GM11168 (cell line): ENCODE results near the gene GOLT1A.

Experiments used
- in situ Hi-C: fragments of 300-500 bp; cut with MboI; formaldehyde crosslinking; loops from one replicate; pipeline ENCODE4 v1.12.0; 2022; ENCODE audit warnings: low sequenced_read_pairs; ENCODE audit not compliant: unreplicated experiment

GOLT1A gene

DNA sequence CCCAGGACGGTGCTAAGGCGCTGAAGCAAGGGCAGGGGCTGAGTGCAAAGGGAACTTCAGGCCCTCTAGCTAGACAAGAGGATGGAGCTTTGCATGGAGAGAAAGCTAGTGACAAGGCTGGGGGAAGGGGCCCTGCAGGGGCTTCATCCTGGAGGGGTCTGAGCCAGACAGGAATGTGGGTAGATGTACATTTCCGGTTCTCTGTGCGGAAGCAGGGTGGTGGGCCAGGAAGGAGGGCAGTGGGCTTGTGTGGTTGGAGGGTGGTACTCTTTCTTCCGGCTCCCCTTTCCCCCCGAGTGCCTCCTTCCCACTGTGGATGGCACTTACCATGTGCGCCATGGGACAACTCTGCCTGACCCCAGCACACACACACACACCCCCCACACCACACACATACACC is 19.0 kb downstream of the GOLT1A start:
- in situ Hi-C loops = no loop called here

DNA sequence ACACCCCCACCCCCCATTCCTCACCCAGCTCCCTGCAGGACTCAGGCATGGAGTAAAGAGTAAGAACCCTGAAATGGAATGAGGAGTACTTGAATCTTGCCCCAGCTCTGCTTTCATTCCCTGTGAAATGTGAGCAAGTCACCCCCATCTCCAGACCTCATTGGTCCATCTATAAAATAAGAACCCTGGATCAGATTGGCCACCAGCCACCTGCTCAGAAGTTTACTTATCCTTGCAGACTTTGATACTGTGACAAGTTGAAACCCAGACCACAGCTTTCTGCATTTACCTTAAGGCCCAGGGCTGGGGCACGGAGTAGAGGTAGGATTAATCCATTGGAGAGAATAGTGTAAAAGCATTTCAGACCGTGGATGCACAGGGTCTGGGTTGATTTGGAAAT is 19.7 kb downstream of the GOLT1A start:
- in situ Hi-C loops = no loop called here

DNA sequence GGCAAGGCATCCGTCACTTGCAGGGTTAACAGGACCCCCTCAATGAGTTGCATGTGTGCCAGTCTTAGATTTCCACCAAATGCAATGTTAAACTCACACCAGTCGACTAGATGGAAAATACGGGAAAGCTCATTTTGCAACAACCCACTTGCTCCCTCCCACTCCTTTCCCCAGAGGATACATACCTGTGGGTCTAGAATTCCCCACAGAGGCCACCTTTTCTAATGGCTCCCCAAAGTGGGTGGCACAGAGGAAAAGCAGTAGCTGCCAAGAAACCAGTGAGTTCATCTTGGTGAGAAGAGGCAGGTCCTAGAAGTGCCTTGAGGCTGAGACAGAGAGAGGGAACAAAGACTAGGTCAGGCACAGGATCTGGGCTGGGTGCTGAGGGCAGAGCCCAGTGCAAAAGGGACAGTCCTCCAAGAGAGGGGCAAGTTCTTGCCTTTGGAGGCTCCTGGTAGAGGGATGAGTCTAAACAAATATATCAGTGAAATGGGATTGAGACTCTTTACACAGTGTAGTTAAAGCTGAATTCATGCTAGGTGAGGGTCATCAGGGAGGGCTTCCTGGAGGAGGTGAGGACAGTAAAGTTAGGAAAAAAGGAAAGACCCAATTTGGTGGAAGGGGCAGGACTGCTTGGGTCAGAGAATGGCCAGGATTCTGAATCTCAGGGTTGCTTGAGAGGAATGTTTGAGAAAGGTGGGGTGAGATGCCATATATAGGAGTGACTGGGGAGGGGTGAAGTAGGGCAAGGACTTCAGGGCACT is 21.0 kb downstream of the GOLT1A start:
- in situ Hi-C loops = no loop called here

- in situ Hi-C loops = no loop called here
These were observed 21.7 kb downstream of the GOLT1A start for GRCh38 chr1:204192046-204192445.

- in situ Hi-C loops = no loop called here
These were observed 22.3 kb downstream of the GOLT1A start for GRCh38 chr1:204191456-204191855.

DNA sequence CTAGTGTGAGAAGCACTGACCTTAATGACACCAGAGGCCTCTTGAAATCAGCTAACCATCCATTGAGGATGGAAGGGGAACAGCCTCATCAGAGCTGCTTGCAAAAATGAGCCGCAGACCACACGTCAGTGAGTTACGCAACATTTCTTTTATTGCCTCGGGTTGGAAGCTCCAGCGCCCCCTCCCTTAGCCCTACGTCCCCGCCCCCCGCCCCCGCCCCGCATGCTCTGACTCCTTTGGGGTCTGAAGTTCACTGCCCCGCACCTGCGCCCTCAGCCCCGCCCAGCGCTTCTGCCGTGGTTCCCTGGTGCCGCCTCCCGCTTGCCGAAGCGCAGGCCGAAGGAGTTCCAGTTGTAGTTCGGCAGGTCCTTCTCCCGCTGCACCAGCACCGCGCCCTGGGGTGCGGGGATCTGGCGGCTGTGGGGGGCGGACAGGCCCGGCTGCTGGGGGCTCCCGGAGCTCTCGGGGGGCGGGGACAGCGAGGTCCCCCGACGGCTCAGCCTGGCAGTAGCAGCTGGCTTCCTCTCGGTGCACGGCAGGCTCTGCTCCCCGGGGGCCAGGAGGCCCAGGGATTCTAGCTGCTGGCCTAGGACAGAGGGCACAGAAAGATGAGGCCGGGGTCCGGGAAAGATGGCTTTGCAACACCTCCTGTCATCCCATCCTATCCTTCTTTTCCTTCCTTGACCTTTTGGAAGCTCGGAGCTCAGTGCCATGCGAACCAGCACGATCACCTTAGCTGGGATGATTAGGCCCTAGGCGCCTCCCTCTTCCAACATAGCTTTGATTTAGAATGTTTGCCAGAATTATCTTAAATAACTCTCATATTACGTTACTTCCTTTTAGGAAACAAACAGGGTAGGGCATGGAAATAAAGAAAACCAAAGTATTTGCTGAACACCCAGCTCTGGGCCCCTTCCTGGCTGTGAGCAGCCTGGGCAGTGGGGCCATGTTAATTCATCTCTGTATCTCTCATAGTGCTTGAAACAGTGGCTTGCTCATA is 23.3 kb downstream of the GOLT1A start:
- in situ Hi-C loops = no loop called here

GRCh38 chr1:204188959-204189639 is 24.7 kb downstream of the GOLT1A start:
- in situ Hi-C loops = no loop called here

- in situ Hi-C loops = no loop called here
These were observed 27.2 kb downstream of the GOLT1A start for GRCh38 chr1:204186597-204186996.

GRCh38 chr1:204181116-204181515 is 32.7 kb downstream of the GOLT1A start:
- in situ Hi-C loops = no loop called here

DNA sequence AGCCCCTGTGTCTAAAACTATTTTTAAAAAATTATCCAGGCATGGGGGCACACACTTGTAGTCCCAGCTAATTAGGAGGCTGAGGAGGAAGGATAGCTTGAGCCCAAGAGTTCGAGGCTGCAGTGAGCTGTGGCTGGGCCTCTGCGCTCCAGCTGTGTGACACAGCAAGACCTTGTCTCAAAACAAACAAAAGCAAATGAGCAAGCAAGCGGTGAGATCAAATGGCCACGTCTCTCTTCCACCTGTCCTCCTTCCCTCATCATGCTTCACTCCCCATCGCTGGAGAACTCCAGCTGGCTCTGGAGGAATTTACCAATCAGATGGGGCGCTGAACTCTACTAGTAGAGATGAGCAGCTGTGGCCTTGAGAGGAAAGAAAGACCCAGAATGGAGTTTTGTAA is 33.7 kb downstream of the GOLT1A start:
- in situ Hi-C loops = no loop called here

DNA sequence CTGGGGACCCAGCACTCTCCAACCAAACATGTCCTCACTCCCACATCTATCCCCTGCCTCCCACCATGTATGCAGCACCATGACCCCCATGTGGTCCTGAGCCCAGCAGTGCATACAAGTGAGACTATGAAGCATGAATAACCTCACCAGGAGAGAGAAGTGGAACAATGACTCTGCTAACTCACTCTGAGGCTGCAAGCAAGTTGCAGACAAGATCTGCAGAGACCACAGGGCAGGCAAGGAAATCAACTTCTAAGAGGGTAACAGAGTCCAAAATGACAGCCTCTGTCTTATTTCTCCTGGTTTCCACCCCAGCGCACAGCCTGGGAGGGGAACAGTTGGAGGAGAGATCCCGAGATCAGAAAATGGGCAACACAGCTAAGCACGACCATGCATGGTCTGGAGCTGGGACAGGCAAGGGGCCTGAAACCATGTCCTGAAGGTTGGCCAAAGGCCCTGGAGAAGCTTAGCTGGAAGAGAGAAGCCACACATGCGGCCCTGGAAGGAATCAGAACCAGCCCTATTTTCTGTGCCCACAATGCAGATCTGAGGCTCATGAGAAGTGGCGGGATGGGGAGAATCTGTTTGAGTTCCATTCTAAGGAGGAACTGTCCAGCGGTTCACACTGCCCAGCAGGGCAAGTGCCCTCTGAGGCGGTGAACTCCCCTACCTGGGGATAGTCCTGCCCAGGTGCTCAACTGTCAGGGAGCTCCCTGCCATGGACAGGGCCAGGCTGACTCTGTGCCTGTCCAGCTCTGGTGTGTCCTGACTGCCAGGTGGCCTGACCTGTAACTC is 35.1 kb downstream of the GOLT1A start:
- in situ Hi-C loops = loop anchor here (10.0 kb wide), 1 partner anchor 186 kb away; no protein-coding TSS in a partner anchor

DNA sequence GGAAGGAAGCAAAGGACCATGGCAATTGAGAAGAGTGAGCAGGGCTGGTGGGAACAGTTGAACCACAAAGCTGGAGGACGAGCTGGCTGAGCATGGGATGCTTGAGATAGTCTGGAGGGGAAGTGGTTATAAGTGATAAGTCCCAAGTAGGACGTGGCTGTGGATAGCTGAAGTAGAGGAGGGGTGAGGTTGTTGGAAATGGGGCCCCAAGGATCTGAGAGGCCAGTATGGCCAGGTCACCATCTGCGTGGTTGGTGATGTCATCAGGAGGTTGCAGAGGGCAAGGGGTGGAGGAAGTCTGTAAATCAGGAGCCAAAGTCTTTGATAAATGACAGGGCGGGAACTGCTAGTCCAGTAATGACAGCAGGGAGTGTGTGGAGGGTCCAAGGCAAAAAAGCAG is 36.7 kb downstream of the GOLT1A start:
- in situ Hi-C loops = loop anchor here (10.0 kb wide), 1 partner anchor 188 kb away; no protein-coding TSS in a partner anchor

GRCh38 chr1:204176049-204176448 is 37.7 kb downstream of the GOLT1A start:
- in situ Hi-C loops = loop anchor here (10.0 kb wide), 1 partner anchor 189 kb away; no protein-coding TSS in a partner anchor

GRCh38 chr1:204174958-204175357 is 38.8 kb downstream of the GOLT1A start:
- in situ Hi-C loops = loop anchor here (10.0 kb wide), 1 partner anchor 190 kb away; no protein-coding TSS in a partner anchor

GRCh38 chr1:204172404-204173029 is 41.3 kb downstream of the GOLT1A start:
- in situ Hi-C loops = loop anchor here (10.0 kb wide), 1 partner anchor 192 kb away; no protein-coding TSS in a partner anchor

DNA sequence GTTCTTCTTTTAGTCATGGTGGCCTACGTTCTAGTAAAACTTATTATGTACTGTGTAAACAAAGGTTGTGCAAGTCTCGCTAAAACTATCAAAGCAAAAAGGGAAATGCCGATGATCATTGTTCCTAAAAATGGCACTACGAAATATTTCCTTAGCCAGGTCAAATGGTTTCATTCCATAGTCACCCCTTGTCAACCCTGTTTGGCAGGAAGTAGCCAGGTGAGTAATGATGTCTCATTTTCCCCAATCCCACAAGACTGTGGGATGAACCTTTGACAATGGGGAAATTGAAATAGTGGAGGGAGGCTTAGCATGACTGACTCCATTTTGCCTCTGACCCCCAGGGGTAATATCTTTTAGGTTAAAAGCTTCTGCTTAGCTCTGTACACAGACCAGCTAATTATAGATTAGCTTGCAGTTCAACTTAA is 42.0 kb downstream of the GOLT1A start:
- in situ Hi-C loops = loop anchor here (10.0 kb wide), 1 partner anchor 193 kb away; no protein-coding TSS in a partner anchor

- in situ Hi-C loops = loop anchor here (10.0 kb wide), 1 partner anchor 194 kb away; no protein-coding TSS in a partner anchor
These were observed 43.2 kb downstream of the GOLT1A start for GRCh38 chr1:204170494-204171155.

DNA sequence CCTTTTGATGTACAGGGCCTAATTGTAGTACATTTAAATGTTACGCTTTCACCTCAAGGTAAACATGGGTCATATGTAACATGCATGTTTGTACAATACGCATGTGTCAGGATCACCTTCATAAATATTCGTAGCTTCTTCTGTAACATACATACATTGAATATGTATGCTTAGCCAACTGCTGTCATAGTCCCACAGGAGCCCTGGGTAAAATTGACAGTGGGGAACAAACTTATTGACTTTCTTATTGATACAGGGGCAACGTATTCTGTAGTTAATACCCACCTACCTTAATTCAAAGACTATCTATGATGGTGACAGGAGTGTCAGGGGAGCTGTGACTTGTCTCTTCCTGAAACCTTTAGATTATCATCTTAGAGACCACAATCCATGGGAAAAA is 43.9 kb downstream of the GOLT1A start:
- in situ Hi-C loops = loop anchor here (10.0 kb wide), 1 partner anchor 195 kb away; no protein-coding TSS in a partner anchor
